ENCODE measurements around the gene MYBPHL.

MYBPHL gene

GRCh38 chr1:109279615-109280278 is 27.1 kb downstream of the MYBPHL start:
- no peak for DNase-seq

DNA sequence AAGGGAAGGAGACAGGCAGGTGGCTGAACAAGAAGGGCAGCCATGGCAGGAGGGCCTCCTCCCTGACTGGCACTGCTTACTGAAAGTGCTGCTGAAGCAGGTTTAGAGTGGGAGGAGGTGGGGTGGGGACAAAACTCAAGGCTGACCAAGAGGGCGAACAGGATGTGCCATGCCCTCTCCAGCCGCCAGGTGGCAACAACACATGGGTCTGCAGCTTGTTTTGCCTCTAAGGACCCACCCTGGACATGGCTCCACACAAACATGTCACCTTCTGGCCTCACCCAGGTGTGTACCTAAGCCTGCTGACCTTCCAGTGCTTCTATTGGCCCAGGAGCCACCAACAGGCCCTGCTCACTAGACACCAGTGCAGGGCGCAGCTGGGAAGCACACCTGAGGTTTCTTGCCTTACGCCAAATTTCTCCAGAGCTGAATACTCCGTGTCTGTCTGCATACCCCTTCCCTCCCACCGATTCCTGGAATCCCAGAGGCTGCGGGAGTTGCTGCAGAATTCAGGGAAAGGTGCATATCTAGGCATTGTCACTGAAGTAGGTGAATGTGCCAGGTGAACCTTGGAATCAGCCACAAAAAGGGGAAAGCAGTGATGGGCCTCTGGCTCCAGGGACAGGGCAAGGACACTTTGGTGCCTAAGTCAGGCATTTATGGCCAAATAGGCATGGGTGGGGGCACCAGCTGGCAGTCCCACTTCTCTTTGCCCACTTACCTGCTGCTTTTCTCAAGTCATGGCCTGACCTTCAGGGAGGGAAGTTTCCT is 29.2 kb downstream of the MYBPHL start:
- peak; percentile 53 for DNase-seq

DNA sequence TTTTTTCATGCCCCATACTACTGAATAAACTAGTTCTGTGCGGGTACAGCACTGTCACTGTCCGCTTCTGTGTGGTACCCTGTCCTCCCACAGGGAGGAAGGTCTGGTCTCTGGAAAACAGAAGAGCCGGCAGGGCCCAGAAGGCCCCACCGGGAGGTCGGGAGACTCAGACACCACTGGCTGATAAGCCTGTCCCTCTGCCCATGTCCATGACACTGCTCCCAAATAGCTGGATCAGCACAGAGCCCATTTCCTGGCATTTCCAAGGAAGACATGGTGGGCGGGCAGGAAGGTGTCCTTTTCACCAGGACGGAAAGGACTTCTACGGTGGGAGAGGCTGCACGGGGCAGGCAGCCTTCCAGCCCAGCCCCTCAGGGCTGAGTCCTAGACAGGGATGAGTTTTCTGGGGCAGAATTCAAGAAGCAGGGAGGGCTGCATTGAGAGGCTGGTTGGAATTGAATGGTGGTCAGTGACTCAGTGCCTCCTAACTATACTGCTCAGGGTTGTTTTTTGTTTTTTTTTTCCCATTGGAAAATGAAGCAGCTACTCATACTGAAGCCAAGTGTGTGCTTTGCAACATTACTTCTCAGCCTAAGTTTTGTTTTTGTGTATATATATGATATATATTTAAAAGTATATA is 31.0 kb downstream of the MYBPHL start:
- no peak for DNase-seq

GRCh38 chr1:109274533-109275476 is 32.0 kb downstream of the MYBPHL start:
- DNase-seq = no peak

DNA sequence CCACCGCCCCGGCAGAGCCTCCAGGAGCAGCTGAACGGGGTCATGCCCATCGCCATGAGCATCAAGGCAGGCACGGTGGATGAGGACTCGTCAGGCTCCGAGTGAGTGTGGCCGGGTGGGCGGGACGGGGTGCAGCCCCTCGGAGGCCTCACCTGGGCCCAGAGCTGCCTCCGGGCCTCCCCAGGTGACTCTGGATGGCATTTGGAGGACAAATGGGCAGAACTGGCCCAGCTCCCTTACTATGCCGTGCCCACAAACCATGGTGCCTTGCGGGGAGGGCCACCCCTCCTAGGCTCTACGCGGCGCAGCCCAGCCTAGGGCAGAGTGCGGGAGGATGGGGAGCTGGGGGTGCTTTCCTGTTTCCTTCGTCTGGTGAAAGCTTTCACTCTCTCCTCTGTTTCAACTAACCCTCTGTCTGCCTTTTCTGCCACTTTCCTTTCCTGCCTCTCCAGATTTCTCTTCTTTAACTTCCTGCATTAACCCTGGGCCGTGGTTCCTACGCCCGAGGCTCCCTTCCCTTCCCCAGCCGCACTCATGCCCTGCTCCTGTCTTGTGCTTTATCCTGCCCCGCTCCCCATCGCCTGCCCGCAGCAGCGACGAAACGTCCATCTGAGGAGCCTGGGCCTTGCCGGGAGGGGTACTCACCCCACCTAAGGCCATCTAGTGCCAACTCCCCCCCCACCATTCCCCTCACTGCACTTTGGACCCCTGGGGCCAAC is 33.1 kb downstream of the MYBPHL start:
- DNase-seq = no peak

DNA sequence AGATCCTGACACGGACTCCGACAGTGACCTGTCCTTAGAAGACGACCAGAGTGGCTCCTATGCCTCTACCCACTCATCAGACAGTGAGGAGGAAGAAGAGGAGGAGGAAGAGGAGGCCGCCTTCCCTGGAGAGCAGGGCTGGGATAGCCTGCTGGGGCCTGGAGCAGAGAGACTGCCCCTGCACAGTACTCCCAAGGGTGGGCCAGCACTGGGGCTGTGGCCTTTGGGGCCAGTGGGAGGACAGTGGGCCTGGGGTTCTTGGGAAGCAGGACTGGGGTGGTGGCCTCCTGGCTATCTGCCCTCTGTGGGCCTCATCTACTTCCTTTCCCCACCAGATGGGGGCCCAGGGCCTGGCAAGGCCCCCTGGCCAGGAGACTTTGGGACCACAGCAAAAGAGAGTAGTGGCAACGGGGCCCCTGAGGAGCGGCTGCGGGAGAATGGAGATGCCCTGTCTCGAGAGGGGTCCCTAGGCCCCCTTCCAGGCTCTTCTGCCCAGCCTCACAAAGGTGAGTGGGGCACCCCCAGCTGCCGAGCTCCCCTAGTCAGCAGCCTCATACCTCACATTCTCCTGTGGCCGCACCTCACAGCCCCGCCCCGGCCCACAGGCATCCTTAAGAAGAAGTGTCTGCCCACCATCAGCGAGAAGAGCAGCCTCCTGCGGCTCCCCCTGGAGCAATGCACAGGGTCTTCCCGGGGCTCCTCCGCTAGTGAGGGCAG is 33.8 kb downstream of the MYBPHL start:
- no peak for DNase-seq

- no peak for DNase-seq
Measured at GRCh38 chr1:109272021-109272799, 34.6 kb downstream of the MYBPHL start.

- no peak for DNase-seq
Measured at GRCh38 chr1:109271458-109271857, 35.4 kb downstream of the MYBPHL start.

DNA sequence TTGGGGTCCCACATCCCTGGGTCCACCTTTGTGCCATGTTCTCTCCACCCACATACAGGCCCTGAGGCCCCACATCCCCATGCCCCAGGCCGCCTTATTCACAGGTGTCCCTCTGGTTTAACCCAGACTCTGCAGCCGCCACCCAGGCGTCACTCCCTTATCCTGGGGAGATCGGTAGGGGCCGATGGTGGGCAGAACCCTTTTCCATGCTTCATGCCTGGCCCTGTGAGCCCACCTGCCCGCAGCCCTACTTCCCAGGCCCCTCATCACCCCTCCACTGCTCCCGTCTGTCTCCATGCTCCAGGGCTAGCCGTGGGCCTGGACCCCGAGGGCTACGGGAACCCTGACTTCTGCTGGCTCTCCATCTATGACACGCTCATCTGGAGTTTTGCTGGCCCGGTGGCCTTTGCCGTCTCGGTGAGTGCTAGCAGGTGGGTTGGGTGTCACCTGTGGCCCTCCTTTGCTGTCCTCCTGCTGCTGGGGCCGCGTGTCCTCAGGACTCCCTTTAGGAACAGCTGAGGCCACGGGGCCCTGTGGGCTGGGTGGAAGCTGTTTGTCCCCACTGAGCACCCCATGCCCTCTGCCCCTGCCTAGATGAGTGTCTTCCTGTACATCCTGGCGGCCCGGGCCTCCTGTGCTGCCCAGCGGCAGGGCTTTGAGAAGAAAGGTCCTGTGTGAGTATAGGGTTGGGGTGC is 36.0 kb downstream of the MYBPHL start:
- DNase-seq = no peak

DNA sequence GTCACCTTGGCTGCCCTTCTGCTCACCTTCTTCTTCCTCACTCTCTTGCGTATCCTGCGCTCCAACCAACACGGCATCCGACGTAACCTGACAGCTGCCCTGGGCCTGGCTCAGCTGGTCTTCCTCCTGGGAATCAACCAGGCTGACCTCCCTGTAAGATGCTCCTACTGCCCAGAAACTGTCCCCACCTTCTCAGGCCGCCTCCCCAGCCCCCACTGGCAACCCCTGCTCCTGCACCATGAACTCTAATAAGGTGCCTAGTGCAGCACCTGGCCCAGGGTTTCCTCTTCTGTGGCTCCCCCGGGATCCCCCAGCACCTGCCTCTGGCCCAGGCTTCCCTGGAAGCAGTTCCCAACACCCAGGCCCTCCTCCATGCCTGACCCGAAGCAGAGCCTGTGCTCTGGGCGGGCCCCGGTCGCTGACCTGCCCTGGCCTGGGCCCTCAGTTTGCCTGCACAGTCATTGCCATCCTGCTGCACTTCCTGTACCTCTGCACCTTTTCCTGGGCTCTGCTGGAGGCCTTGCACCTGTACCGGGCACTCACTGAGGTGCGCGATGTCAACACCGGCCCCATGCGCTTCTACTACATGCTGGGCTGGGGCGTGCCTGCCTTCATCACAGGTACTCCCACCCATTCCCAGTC is 36.7 kb downstream of the MYBPHL start:
- DNase-seq = no peak

DNA sequence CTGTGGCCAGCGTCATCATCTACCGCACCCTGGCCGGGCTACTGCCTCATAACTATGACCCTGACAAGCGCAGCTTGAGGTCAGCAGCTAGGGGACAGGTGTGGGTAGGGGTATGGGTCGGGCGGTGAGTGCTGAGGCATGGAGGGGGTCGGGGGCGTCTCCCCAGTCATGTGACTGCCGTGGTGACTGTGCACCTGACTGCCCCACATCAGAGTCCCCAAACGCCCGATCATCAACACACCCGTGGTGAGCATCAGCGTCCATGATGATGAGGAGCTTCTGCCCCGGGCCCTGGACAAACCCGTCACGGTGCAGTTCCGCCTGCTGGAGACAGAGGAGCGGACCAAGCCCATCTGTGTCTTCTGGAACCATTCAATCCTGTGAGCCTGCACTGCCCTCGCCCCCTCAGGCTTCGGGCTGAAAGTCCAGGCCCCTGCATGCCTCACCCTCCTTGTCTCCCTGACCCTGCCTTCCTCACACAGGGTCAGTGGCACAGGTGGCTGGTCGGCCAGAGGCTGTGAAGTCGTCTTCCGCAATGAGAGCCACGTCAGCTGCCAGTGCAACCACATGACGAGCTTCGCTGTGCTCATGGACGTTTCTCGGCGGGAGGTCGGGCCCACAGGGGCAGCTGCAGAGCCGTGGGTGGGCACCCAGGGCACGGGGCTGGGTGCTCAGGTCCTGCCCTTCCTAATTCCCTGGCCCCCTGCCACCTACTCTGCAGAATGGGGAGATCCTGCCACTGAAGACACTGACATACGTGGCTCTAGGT is 37.4 kb downstream of the MYBPHL start:
- no peak for DNase-seq

- no peak for DNase-seq
Measured at GRCh38 chr1:109268431-109269211, 38.2 kb downstream of the MYBPHL start.

DNA sequence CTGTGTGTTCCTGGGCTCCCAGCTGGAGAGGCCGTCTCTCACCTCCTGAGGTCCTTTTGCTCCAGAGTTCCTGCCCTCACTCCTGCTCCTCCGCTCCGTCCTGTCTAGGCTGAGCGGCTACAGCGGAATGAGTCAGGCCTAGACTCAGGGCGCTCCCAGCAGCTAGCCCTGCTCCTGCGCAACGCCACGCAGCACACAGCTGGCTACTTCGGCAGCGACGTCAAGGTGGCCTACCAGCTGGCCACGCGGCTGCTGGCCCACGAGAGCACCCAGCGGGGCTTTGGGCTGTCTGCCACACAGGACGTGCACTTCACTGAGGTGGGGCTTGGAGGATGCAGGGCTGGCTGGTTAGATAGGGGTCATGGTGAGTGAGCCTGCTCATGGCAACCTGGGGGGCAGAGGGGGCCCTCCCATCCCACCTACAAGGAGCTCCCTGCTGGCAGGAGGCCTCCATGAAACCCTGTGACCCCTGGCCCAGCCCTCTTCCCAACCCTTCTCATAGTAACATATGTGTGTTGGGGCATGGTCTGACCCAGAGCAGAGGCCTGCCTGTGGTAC is 39.0 kb downstream of the MYBPHL start:
- no peak for DNase-seq

DNA sequence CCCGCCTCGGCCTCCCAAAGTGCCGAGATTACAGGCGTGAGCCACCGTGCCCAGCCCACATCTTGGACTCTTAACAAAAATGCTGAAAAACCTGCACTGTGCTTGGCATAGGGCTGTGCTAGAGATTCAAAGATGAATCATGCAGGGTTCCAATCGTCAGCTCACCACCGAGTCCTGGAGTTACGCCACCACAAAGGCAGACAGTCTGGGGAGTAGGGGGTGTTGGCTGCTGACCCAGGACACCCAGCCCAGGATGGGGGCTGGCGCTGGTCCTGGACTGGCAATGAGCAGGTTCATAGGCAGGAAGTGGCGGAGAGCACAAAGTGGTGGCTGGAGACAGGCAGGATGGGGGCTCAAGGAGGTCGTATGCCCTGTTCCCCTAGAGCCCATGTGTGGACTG is 39.8 kb downstream of the MYBPHL start:
- DNase-seq = no peak

DNA sequence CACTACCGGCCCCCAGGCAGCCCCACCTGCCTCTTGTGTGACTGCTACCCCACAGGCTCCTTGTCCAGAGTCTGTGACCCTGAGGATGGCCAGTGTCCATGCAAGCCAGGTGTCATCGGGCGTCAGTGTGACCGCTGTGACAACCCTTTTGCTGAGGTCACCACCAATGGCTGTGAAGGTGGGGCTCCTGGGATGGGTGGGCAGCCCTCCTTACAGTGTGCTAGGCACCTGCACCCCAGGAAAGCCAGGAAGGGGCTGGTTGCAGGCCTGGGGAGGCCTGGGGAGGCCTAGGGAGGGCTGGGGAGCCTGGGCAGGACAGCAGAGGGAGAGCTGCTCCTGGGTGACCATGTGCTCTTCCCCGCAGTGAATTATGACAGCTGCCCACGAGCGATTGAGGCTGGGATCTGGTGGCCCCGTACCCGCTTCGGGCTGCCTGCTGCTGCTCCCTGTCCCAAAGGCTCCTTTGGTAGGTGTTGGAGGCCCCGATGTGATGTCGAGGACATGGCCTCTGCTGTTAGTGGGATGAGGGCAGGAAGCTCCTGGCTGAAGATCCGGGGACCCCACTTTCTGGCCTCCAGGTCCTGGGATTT is 41.0 kb downstream of the MYBPHL start:
- DNase-seq = no peak

- no peak for DNase-seq
Measured at GRCh38 chr1:109265016-109265415, 41.8 kb downstream of the MYBPHL start.

- no peak for DNase-seq
Measured at GRCh38 chr1:109264379-109264755, 42.4 kb downstream of the MYBPHL start.

Measured in stimulated activated naive CD4-positive, alpha-beta T cell treated with Interleukin-2 at 50 U/mL for 16 hours (primary cell).